ENCODE results near the gene CFAP20.

DNA sequence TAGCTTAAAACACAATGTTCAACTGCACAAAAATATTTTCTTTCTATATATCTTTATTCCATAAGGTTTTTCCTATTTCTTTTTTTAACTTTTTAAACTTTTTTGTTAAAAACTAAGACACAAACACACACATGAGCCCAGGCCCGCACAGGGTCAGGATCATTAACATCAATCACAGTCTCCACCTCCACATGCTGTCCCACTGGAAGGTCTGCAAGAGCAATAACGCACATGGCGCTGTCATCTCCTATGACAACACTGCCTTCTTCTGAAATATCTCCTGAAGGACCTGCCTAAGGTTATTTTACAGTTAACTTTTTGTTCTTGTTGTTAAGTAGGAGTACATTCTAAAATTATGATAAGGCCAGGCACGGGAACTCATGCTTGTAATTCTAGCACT lies 4.1 kb downstream of the CFAP20 start:
- TF ChIP-seq, protein P1, sequence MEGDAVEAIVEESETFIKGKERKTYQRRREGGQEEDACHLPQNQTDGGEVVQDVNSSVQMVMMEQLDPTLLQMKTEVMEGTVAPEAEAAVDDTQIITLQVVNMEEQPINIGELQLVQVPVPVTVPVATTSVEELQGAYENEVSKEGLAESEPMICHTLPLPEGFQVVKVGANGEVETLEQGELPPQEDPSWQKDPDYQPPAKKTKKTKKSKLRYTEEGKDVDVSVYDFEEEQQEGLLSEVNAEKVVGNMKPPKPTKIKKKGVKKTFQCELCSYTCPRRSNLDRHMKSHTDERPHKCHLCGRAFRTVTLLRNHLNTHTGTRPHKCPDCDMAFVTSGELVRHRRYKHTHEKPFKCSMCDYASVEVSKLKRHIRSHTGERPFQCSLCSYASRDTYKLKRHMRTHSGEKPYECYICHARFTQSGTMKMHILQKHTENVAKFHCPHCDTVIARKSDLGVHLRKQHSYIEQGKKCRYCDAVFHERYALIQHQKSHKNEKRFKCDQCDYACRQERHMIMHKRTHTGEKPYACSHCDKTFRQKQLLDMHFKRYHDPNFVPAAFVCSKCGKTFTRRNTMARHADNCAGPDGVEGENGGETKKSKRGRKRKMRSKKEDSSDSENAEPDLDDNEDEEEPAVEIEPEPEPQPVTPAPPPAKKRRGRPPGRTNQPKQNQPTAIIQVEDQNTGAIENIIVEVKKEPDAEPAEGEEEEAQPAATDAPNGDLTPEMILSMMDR (IDR thresholded peaks at IDR 0.05), result no peak
- no peak for TF ChIP-seq EP300 (IDR thresholded peaks at IDR 0.05)
